Gastroesophageal sphincter (tissue), 4 donors: ENCODE results near the gene COLEC12. TPM values are rescaled to one million over a fixed set of nuclear protein-coding genes. Genes with fewer than 3 reads are reported as not detected.

Experiments used
- ATAC-seq: fragments of 150-250 bp; one replicate; pipeline ENCODE4 v1.9.1; 2016; ENCODE audit warnings: mild to moderate bottlenecking, moderate library complexity
- H3K27ac ChIP-seq, 4 donors: fragments of 200-600 bp; sonication (generic) in 3 of 4; 1 replicate in 3 of 4; 2 replicates in 1 of 4; pipeline ENCODE4 v1.5.1; 2016 to 2019
- H3K27me3 ChIP-seq: fragments of 200-600 bp; sonication (generic); one replicate; pipeline ENCODE4 v1.5.1; 2019
- H3K36me3 ChIP-seq, 2 donors: fragments of 200-600 bp; sonication (generic); one replicate each; pipeline ENCODE4 v1.5.1; 2019; ENCODE audit warnings: control low read depth in 1 of 2
- H3K4me1 ChIP-seq, 3 donors: fragments of 200-600 bp; sonication (generic); 1 replicate in 2 of 3; 2 replicates in 1 of 3; pipeline ENCODE4 v1.5.1; 2016 to 2019; ENCODE audit warnings: control low read depth in 2 of 3
- H3K4me3 ChIP-seq, 2 donors: fragments of 200-600 bp; sonication (generic); one replicate each; pipeline ENCODE4 v1.5.1; 2019; ENCODE audit warnings: mild to moderate bottlenecking in 1 of 2, moderate library complexity in 1 of 2
- H3K9me3 ChIP-seq, 3 donors: fragments of 200-600 bp; sonication (generic); one replicate each; pipeline ENCODE4 v1.5.1; 2017 to 2019; ENCODE audit warnings: control low read depth in 2 of 3
- CTCF ChIP-seq, 4 experiments: fragments of 200-600 bp in 2 of 4; fragments of 450-650 bp in 2 of 4; sonication (generic) in 1 of 4; IDR thresholded peaks; one replicate each; pipeline ENCODE4 v1.5.1; 2017 to 2019; ENCODE audit warnings: antibody characterized with exemption in 4 of 4, mild to moderate bottlenecking in 2 of 4, moderate library complexity in 2 of 4
- EP300 ChIP-seq: sonication (generic); formaldehyde crosslinking; IDR thresholded peaks from one replicate; pipeline ENCODE4 v1.6.1; 2017; ENCODE audit warnings: antibody characterized with exemption, mild to moderate bottlenecking
- POLR2A ChIP-seq, 2 donors: fragments of 450-650 bp; IDR thresholded peaks; one replicate each; pipeline ENCODE4 v1.6.1; 2017; ENCODE audit warnings: antibody characterized with exemption in 2 of 2, mild to moderate bottlenecking in 2 of 2, moderate library complexity in 1 of 2
- POLR2AphosphoS5 ChIP-seq: sonication (generic); formaldehyde crosslinking; IDR thresholded peaks from one replicate; pipeline ENCODE4 v1.6.1; 2017; ENCODE audit warnings: antibody characterized with exemption
- WGBS, 2 donors: methylation state at CpG; one replicate each; pipeline ENCODE4 v1.1.5; 2018; ENCODE audit warnings: low coverage in 1 of 2; 5-methylcytosine and 5-hydroxymethylcytosine counted together
- total RNA-seq, 4 donors: library from RNA; depleted of rRNA; stranded (reverse); fragments of >200 nt; gene quantifications; one replicate each; pipeline ENCODE4 v1.1.0, GENCODE V29; 2016

Gene COLEC12
- total RNA-seq, 4 donors from 2014 or later, result 21.2 to 40.1 (median 37.1) TPM

- H3K4me1 ChIP-seq, result peaks cover 7 to 50% (median 11%) of the 10 kb centered on the region in 3 donors
- peak overlapping the region; percentile 22 to 42 for H3K4me3 ChIP-seq
- WGBS, 2 donors, result 0% methylated on average over 4 of the region's 9 CpGs; no CpG with 5 or more reads in 1 of the 2 donors
Measured at GRCh38 chr18:457140-457519, 43.4 kb downstream of the COLEC12 start.

GRCh38 chr18:456361-457139 lies 44.0 kb downstream of the COLEC12 start:
- H3K4me1 ChIP-seq, result peaks cover 7 to 50% (median 11%) of the 10 kb centered on the region in 3 donors
- H3K9me3 ChIP-seq, result peaks cover 0 to 8% (median 0%) of the 10 kb centered on the region in 3 donors
- H3K27ac ChIP-seq, result peak overlapping the region; percentile 76 to 89 (median 82)
- peak overlapping the region; percentile 22 to 42 for H3K4me3 ChIP-seq
- peak; percentile 74 for ATAC-seq
- 0 to 46% methylated on average over 3 to 20 of the region's 22 CpGs for WGBS, 2 donors
- TF ChIP-seq POLR2A (IDR thresholded peaks at IDR 0.05), result no peak
- TF ChIP-seq CTCF (IDR thresholded peaks at IDR 0.05), result peak in 1 of 4 experiments; percentile 16
- peak; percentile 94 for TF ChIP-seq POLR2AphosphoS5
- TF ChIP-seq EP300, result no peak
- H3K27me3 ChIP-seq, result no peaks in the 10 kb centered on the region
- no peaks in the 10 kb centered on the region for H3K36me3 ChIP-seq

More at GRCh38 chr18:457140-457519, 43.4 kb downstream of the COLEC12 start:
- peak overlapping the region; percentile 76 to 89 (median 82) for H3K27ac ChIP-seq
- no peaks in the 10 kb centered on the region for H3K36me3 ChIP-seq
- no peaks in the 10 kb centered on the region for H3K27me3 ChIP-seq
- ATAC-seq, result peak; percentile 79
- no peak for TF ChIP-seq EP300
- peak in 1 of 2 donors; percentile 20 for TF ChIP-seq POLR2A (IDR thresholded peaks at IDR 0.05)
- TF ChIP-seq POLR2AphosphoS5, result no peak
- no peak for TF ChIP-seq CTCF (IDR thresholded peaks at IDR 0.05)
- peaks cover 0 to 4% (median 0%) of the 10 kb centered on the region in 3 donors for H3K9me3 ChIP-seq

- Histone ChIP-seq H3K4me3 (no peak overlapping the region), H3K36me3 (no peaks in the 10 kb centered on the region), H3K9me3 (peaks cover 0 to 20% (median 0%) of the 10 kb centered on the region in 3 donors), H3K27me3 (no peaks in the 10 kb centered on the region), H3K4me1 (peaks cover 7 to 44% (median 11%) of the 10 kb centered on the region in 3 donors), H3K27ac (no peak overlapping the region)
- WGBS, 2 donors, result 97 to 100% methylated on average over 1 to 4 of the region's 4 CpGs
- no peak for ATAC-seq
- TF ChIP-seq CTCF (IDR thresholded peaks at IDR 0.05), result no peak
Measured at GRCh38 chr18:453400-453799, 47.1 kb downstream of the COLEC12 start.

- no peak overlapping the region for H3K27ac ChIP-seq
- ATAC-seq, result no peak
- TF ChIP-seq POLR2A (IDR thresholded peaks at IDR 0.05), result no peak
- TF ChIP-seq EP300, result no peak
- TF ChIP-seq CTCF (IDR thresholded peaks at IDR 0.05), result no peak
- no peak for TF ChIP-seq POLR2AphosphoS5
- H3K4me3 ChIP-seq, result no peak overlapping the region
- H3K4me1 ChIP-seq, result peaks cover 5 to 44% (median 6%) of the 10 kb centered on the region in 3 donors
- no peaks in the 10 kb centered on the region for H3K36me3 ChIP-seq
- WGBS, 2 donors, result 73% methylated on average over 1 of the region's 1 CpG; no CpG with 5 or more reads in 1 of the 2 donors
- peaks cover 0 to 20% (median 0%) of the 10 kb centered on the region in 3 donors for H3K9me3 ChIP-seq
- no peaks in the 10 kb centered on the region for H3K27me3 ChIP-seq
Measured at GRCh38 chr18:452816-453215, 47.7 kb downstream of the COLEC12 start.

GRCh38 chr18:449374-449773 lies 51.1 kb downstream of the COLEC12 start:
- peak; percentile 63 for ATAC-seq
- no peaks in the 10 kb centered on the region for H3K27me3 ChIP-seq
- H3K4me3 ChIP-seq, result no peak overlapping the region
- peaks cover 0 to 20% (median 0%) of the 10 kb centered on the region in 3 donors for H3K9me3 ChIP-seq
- TF ChIP-seq POLR2AphosphoS5, result no peak
- no peak for TF ChIP-seq EP300
- no peak for TF ChIP-seq POLR2A (IDR thresholded peaks at IDR 0.05)
- peak in 1 of 4 experiments; percentile 10 for TF ChIP-seq CTCF (IDR thresholded peaks at IDR 0.05)
- WGBS, 2 donors, result 17 to 34% methylated on average over 1 to 2 of the region's 8 CpGs
- H3K4me1 ChIP-seq, result peaks cover 0 to 34% (median 8%) of the 10 kb centered on the region in 3 donors
- H3K27ac ChIP-seq, result peak overlapping the region in 3 of 4 donors; percentile 51 to 67 (median 60)
- H3K36me3 ChIP-seq, result no peaks in the 10 kb centered on the region
